AG04450 (cell line): ENCODE data around the gene LHFPL6. TPM values are rescaled to one million over a fixed set of nuclear protein-coding genes. Genes with fewer than 3 reads are reported as not detected.

Experiments
- CTCF ChIA-PET: fragments of 300-600, 350-600 bp; formaldehyde crosslinking; extraction: SDS; loops from one replicate; lab custom pipeline; 2022; ENCODE audit warnings: antibody characterized with exemption, inconsistent platforms; lab: Charles Lee
- POLR2A ChIA-PET: fragments of 350-600 bp; formaldehyde crosslinking; extraction: SDS; loops from one replicate; lab custom pipeline; 2021; ENCODE audit warnings: antibody characterized with exemption, inconsistent platforms; lab: Yijun Ruan, JAX
- DNase-seq: peaks from one replicate; pipeline ENCODE4 v3.0.0-alpha.2; 2011; ENCODE audit warnings: low read depth, low spot score
- H3K27ac ChIP-seq: one replicate; pipeline ENCODE4 v1.5.1; 2012; ENCODE audit warnings: low read depth, low read length, control low read depth
- H3K27me3 ChIP-seq: one replicate; pipeline ENCODE4 v1.6.0; 2012; ENCODE audit warnings: low read length; ENCODE audit not compliant: control insufficient read depth, insufficient read depth
- H3K4me3 ChIP-seq: 2 replicates; pipeline ENCODE4 v1.5.1; 2011; ENCODE audit warnings: mild to moderate bottlenecking, low read depth, low read length, control low read depth
- H3K9me3 ChIP-seq: 2 replicates; pipeline ENCODE4 v1.5.1; 2012; ENCODE audit warnings: low read length; ENCODE audit not compliant: control insufficient read depth, insufficient read depth
- polyA plus RNA-seq: library from polyadenylated mRNA; depleted of rRNA; stranded (reverse); fragments of >200 nt; gene quantifications from 2 replicates; pipeline ENCODE4 v1.2.3, GENCODE V29; 2011
- TF ChIP-seq, protein P1 (sequence below): IDR thresholded peaks from 2 replicates; pipeline ENCODE4 v1.5.1; 2011; ENCODE audit warnings: low read depth, low read length, control low read depth, inconsistent platforms

Gene LHFPL6
- polyA plus RNA-seq, 1 experiment = 40.3 TPM

DNA sequence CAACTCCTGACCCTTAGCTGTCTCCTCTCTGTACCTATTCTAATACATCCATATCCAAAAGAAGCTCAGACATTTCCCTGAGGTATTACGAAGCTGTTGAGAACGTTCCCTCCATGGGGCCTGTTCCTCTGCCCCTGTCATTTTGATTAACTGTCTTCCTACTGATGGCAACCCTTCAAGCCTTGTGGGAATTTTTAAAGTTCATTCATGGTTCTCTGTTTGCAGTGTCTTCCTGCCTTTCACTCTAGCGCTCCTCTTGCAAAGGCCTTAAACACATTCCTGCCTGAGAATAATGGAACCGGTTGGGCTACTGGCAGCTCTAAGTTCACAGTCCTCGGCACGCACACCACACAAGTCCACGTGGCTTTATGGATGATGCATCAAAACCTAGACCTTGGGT lies 66.1 kb downstream of the LHFPL6 start:
- Histone ChIP-seq H3K27me3 (no peaks in the 10 kb centered on the region), H3K9me3 (no peaks in the 10 kb centered on the region), H3K4me3 (no peak overlapping the region), H3K27ac (no peak overlapping the region)
- POLR2A ChIA-PET = interaction anchor here (2.4 kb wide), 1 partner anchor 9 kb away, joined by 6 read pairs; no protein-coding TSS in a partner anchor
- TF ChIP-seq, protein P1, sequence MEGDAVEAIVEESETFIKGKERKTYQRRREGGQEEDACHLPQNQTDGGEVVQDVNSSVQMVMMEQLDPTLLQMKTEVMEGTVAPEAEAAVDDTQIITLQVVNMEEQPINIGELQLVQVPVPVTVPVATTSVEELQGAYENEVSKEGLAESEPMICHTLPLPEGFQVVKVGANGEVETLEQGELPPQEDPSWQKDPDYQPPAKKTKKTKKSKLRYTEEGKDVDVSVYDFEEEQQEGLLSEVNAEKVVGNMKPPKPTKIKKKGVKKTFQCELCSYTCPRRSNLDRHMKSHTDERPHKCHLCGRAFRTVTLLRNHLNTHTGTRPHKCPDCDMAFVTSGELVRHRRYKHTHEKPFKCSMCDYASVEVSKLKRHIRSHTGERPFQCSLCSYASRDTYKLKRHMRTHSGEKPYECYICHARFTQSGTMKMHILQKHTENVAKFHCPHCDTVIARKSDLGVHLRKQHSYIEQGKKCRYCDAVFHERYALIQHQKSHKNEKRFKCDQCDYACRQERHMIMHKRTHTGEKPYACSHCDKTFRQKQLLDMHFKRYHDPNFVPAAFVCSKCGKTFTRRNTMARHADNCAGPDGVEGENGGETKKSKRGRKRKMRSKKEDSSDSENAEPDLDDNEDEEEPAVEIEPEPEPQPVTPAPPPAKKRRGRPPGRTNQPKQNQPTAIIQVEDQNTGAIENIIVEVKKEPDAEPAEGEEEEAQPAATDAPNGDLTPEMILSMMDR = no peak
- CTCF ChIA-PET = interaction anchor here (0.8 kb wide), 1 partner anchor 41 kb away, joined by 3 read pairs; no protein-coding TSS in a partner anchor
- no peak for DNase-seq

DNA sequence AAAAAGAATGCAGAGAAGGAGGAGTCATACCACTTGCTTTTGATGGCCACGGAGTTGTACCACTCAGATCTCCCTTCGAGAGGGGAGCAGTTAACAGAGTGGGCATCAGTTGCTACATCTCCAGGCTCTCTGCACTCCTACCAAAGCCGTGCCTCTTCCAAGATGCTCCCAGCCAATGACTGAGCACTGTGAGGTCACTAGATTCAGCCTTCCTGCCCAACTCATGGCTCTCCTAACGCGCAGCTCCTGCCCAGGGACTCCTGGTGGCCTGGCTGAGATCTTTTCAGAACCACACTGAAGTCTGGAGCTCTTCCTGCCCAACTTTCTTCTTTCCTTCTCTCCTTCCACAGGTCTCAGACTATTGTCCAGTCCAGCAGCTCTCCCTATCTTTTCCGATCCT lies 66.7 kb downstream of the LHFPL6 start:
- no peaks in the 10 kb centered on the region for H3K9me3 ChIP-seq
- H3K27me3 ChIP-seq = no peaks in the 10 kb centered on the region
- ChIA-PET CTCF (interaction anchor here (1.2 kb wide), 1 partner anchor 76 kb away, joined by 3 read pairs; no protein-coding TSS in a partner anchor), POLR2A (interaction anchor here (2.4 kb wide), 1 partner anchor 8 kb away, joined by 6 read pairs; no protein-coding TSS in a partner anchor)
- DNase-seq = no peak
- TF ChIP-seq, protein P1 = no peak
- no peak overlapping the region for H3K27ac ChIP-seq
- no peak overlapping the region for H3K4me3 ChIP-seq

DNA sequence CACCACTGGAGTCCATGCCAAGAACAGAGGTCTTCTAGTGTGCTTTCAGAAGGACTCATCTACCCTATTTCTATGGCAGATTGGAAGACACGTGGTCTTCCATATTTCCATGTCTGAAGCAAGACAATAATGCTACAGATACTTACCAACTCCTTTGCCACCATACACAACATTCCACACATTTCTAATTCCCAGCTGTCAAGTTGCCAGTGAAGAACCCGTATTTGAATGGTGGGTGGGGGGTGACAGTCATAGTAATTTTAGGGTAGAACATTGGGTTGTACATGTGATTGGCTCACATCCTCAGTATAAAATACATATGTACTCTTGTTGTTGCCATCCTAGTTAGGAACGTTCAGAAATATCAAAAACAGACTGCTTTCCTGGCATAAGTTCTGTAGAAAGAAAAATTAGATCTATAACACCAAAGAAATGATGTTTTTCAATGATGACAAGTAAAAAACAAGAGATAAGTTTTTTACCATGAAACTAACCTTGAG lies 69.3 kb downstream of the LHFPL6 start:
- no peak for DNase-seq
- no peaks in the 10 kb centered on the region for H3K27me3 ChIP-seq
- no peak overlapping the region for H3K4me3 ChIP-seq
- TF ChIP-seq, protein P1 = no peak
- H3K27ac ChIP-seq = no peak overlapping the region
- ChIA-PET CTCF (no interaction called here), POLR2A (no interaction called here)
- H3K9me3 ChIP-seq = no peaks in the 10 kb centered on the region

DNA sequence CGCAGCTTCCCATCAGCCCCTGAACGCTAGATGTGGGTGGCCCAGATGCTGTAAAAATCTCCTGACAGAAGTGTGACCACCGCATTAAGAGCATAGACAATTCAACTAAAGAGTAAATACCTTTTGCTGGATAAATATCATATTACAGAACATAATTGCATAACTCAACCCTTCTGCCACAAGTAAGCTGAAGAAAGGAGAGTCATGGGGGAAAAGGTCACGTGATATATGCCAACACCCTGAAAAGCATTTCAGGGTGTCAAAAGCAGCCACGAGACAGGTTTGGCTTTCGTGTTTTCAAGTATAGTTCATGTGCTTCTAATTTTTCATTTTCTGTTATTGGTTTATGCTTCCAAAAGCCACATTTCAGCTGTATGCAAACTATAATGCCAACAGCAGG lies 71.3 kb downstream of the LHFPL6 start:
- Histone ChIP-seq H3K27ac (no peak overlapping the region), H3K9me3 (no peaks in the 10 kb centered on the region), H3K27me3 (no peaks in the 10 kb centered on the region), H3K4me3 (no peak overlapping the region)
- TF ChIP-seq, protein P1 = no peak
- ChIA-PET CTCF (no interaction called here), POLR2A (no interaction called here)
- no peak for DNase-seq

DNA sequence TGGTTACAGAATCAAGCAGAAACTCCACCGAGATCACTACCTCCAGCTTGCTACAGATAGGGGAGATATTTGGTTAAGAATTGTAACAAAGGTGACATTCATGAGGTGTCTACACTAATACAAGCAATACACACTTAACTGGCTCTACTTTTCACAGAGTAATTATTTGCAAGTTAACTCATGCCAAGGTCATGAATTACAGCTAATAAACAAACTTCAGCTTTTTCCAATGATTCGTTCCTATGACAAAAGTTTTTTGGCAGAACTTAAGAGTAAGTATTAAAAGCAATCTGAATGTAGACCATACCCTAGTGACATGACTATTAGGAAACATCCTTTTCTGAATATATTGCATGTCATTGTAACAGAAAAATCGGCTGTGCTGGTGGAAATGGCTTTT lies 72.1 kb downstream of the LHFPL6 start:
- CTCF ChIA-PET = no interaction called here
- Histone ChIP-seq H3K4me3 (no peak overlapping the region), H3K27ac (no peak overlapping the region), H3K27me3 (no peaks in the 10 kb centered on the region), H3K9me3 (no peaks in the 10 kb centered on the region)
- TF ChIP-seq, protein P1 = no peak
- DNase-seq = no peak
- POLR2A ChIA-PET = no interaction called here
